HCT116 (cell line): Measurements from ENCODE around the gene RNF212. TPM values are rescaled to one million over a fixed set of nuclear protein-coding genes. Genes with fewer than 3 reads are reported as not detected.

ENCODE experiments used
- ATAC-seq: fragments of 200-7000 bp; cut with Tn5 transposase; 2 replicates; pipeline ENCODE4 v1.9.1; 2020; ENCODE audit warnings: mild to moderate bottlenecking, moderate library complexity
- BruUV-seq: library from RNA; stranded (reverse); fragments of 400-500 nt; replicated peaks from 2 replicates; lab custom pipeline; 2021; lab: Mats Ljungman, UMichigan
- CTCF ChIA-PET: fragments of 300-600 bp; sonication (Branson Sonifier 250); formaldehyde crosslinking; loops from one replicate; lab custom pipeline; 2021; ENCODE audit warnings: antibody characterized with exemption; lab: Charles Lee
- POLR2A ChIA-PET: fragments of 300-600, 350-600 bp; sonication (Branson Sonifier 250); formaldehyde crosslinking; loops from one replicate; lab custom pipeline; 2021; ENCODE audit warnings: antibody characterized with exemption; lab: Charles Lee
- RAD21 ChIA-PET, 2 experiments: fragments of 300-600 bp; sonication (Branson Sonifier 250); formaldehyde crosslinking; loops; one replicate each; lab custom pipeline; 2023; ENCODE audit warnings: low total read pairs in 2 of 2; ENCODE audit not compliant: uncharacterized antibody in 2 of 2, unreplicated experiment in 2 of 2, low non-redundant PET in 1 of 2; lab: Charles Lee
- DNase-seq: peaks from one replicate; pipeline ENCODE4 v3.0.0-alpha.2; 2010; ENCODE audit warnings: low read depth, low spot score
- H2AFZ ChIP-seq: fragments of 200-600 bp; shearing (Covaris generic), sonication (generic); 2 replicates; pipeline ENCODE4 v1.6.1; 2017; ENCODE audit warnings: low read depth, mixed run types, mixed read lengths, antibody characterized with exemption, low read length; ENCODE audit not compliant: poor library complexity, severe bottlenecking
- H3K27ac ChIP-seq: 2 replicates; pipeline ENCODE4 v1.5.1; 2012; ENCODE audit warnings: low read depth, low read length
- H3K27me3 ChIP-seq: fragments of 200-600 bp; sonication (generic); 2 replicates; pipeline ENCODE4 v1.6.1; 2016; ENCODE audit warnings: mixed run types, low read length, mixed read lengths; ENCODE audit not compliant: insufficient read depth
- H3K36me3 ChIP-seq, 2 experiments: fragments of 200-500 bp in 1 of 2; fragments of 200-600 bp in 1 of 2; sonication (Bioruptor generic) in 1 of 2; sonication (generic) in 1 of 2; 2 replicates each; pipeline versions ENCODE4 v1.5.1 to v1.6.1; 2014 to 2016; ENCODE audit warnings: low read length in 2 of 2, inconsistent platforms in 1 of 2, mixed read lengths in 1 of 2, mixed run types in 1 of 2; ENCODE audit not compliant: insufficient read depth in 2 of 2, control insufficient read depth in 1 of 2
- H3K4me1 ChIP-seq, 2 experiments: fragments of 200-600 bp in 1 of 2; sonication (generic) in 1 of 2; 2 replicates each; pipeline versions ENCODE4 v1.5.1 to v1.6.1; 2012 to 2017; ENCODE audit warnings: low read length in 2 of 2, inconsistent platforms in 1 of 2, mild to moderate bottlenecking in 1 of 2, mixed read lengths in 1 of 2, mixed run types in 1 of 2, moderate library complexity in 1 of 2; ENCODE audit not compliant: insufficient read depth in 2 of 2, control insufficient read depth in 1 of 2
- H3K4me2 ChIP-seq: fragments of 200-600 bp; sonication (generic); 2 replicates; pipeline ENCODE4 v1.6.1; 2017; ENCODE audit warnings: mixed run types, low read length, mixed read lengths
- H3K4me3 ChIP-seq, 2 experiments: fragments of 200-600 bp in 1 of 2; sonication (generic) in 1 of 2; replicated peaks in 1 of 2; 2 replicates each; pipeline ENCODE4 v1.5.1; 2011 to 2016; ENCODE audit warnings: low read length in 2 of 2, control low read depth in 1 of 2, low read depth in 1 of 2, mild to moderate bottlenecking in 1 of 2, mixed read lengths in 1 of 2, mixed run types in 1 of 2
- H3K79me2 ChIP-seq: fragments of 200-600 bp; sonication (generic); 2 replicates; pipeline ENCODE4 v1.6.1; 2017; ENCODE audit warnings: mild to moderate bottlenecking, mixed run types, low read length, moderate library complexity, mixed read lengths; ENCODE audit not compliant: insufficient read depth
- H3K9ac ChIP-seq: fragments of 200-600 bp; sonication (generic); 2 replicates; pipeline ENCODE4 v1.6.1; 2016; ENCODE audit warnings: low read length, mixed read lengths
- H3K9me2 ChIP-seq: fragments of 200-600 bp; sonication (generic), shearing (Covaris generic); 2 replicates; pipeline ENCODE4 v1.6.1; 2017; ENCODE audit warnings: mixed run types, mild to moderate bottlenecking, moderate library complexity; ENCODE audit not compliant: insufficient read depth
- H3K9me3 ChIP-seq, 2 experiments: fragments of 200-500 bp in 1 of 2; fragments of 200-600 bp in 1 of 2; sonication (Bioruptor generic) in 1 of 2; sonication (generic) in 1 of 2; 2 replicates each; pipeline ENCODE4 v1.6.1; 2014 to 2017; ENCODE audit warnings: low read length in 2 of 2, mixed read lengths in 2 of 2, inconsistent platforms in 1 of 2, low read depth in 1 of 2, mild to moderate bottlenecking in 1 of 2, mixed run types in 1 of 2, moderate library complexity in 1 of 2; ENCODE audit not compliant: control insufficient read depth in 1 of 2, insufficient read depth in 1 of 2
- H4K20me1 ChIP-seq: fragments of 200-600 bp; sonication (generic), shearing (Covaris generic); 2 replicates; pipeline ENCODE4 v1.6.1; 2017; ENCODE audit warnings: mixed run types, mild to moderate bottlenecking, moderate library complexity; ENCODE audit not compliant: insufficient read depth
- CBX3 ChIP-seq: IDR thresholded peaks from 2 replicates; pipeline ENCODE4 v1.6.1; 2012; ENCODE audit warnings: low read depth
- CEBPB ChIP-seq: IDR thresholded peaks from 2 replicates; pipeline ENCODE4 v1.6.1; 2012; ENCODE audit warnings: low read depth
- EZH2 ChIP-seq: fragments of 200-600 bp; sonication (generic); IDR thresholded peaks from 2 replicates; pipeline ENCODE4 v1.6.1; 2017; ENCODE audit warnings: antibody characterized with exemption, mixed run types
- JUND ChIP-seq: IDR thresholded peaks from 2 replicates; pipeline ENCODE4 v1.6.1; 2012
- POLR2A ChIP-seq: IDR thresholded peaks from 2 replicates; pipeline ENCODE4 v1.7.0; 2011; ENCODE audit warnings: borderline replicate concordance; ENCODE audit not compliant: insufficient read depth, insufficient read length; ENCODE audit errors: extremely low read depth
- POLR2AphosphoS5 ChIP-seq: IDR thresholded peaks from 2 replicates; pipeline ENCODE4 v1.6.1; 2011; ENCODE audit warnings: mild to moderate bottlenecking, low read depth, low read length, moderate library complexity
- SRF ChIP-seq: IDR thresholded peaks from 2 replicates; pipeline ENCODE4 v1.6.1; 2012; ENCODE audit warnings: low read depth
- TCF7L2 ChIP-seq: IDR thresholded peaks from 2 replicates; pipeline ENCODE4 v1.7.0; 2011; ENCODE audit warnings: borderline replicate concordance, inconsistent platforms; ENCODE audit not compliant: insufficient read depth, insufficient read length; ENCODE audit errors: extremely low read depth
- ZFX ChIP-seq: fragments of 450-650 bp; IDR thresholded peaks from 2 replicates; pipeline ENCODE4 v1.6.1; 2017
- ZNF274 ChIP-seq: fragments of 200-500 bp; sonication (Bioruptor generic); IDR thresholded peaks from 2 replicates; pipeline ENCODE4 v1.6.1; 2014; ENCODE audit warnings: mild to moderate bottlenecking, low read depth, low read length, inconsistent platforms
- intact Hi-C: fragments of 100-400 bp; cut with micrococcal nuclease; formaldehyde crosslinking; loops from 2 replicates; pipeline ENCODE4 v1.10.0; 2022
- total RNA-seq: library from RNA; stranded (reverse); gene quantifications from one replicate; pipeline ENCODE4 v1.2.1, GENCODE V29; 2021; ENCODE audit not compliant: unreplicated experiment
- TF ChIP-seq, protein P1 (sequence below): IDR thresholded peaks from 2 replicates; pipeline ENCODE4 v1.6.1; 2012; ENCODE audit warnings: low read depth
- TF ChIP-seq, protein P2 (sequence below), 3 experiments: fragments of 200-600 bp in 1 of 3; sonication (generic) in 1 of 3; IDR thresholded peaks in 2 of 3; conservative IDR thresholded peaks in 1 of 3; 2 replicates each; pipeline ENCODE4 v1.5.1; 2012 to 2017; ENCODE audit warnings: low read depth in 2 of 3, low read length in 2 of 3, antibody characterized with exemption in 1 of 3, borderline replicate concordance in 1 of 3, control low read depth in 1 of 3, mild to moderate bottlenecking in 1 of 3, mixed read lengths in 1 of 3, mixed run types in 1 of 3, moderate library complexity in 1 of 3; ENCODE audit not compliant: insufficient read depth in 1 of 3
- TF ChIP-seq, protein P3 (sequence below): IDR thresholded peaks from 2 replicates; pipeline ENCODE4 v1.6.1; 2012
- TF ChIP-seq, protein P4 (sequence below): IDR thresholded peaks from 2 replicates; pipeline ENCODE4 v1.6.1; 2012
- TF ChIP-seq, protein P5 (sequence below): IDR thresholded peaks from 2 replicates; pipeline ENCODE4 v1.6.1; 2011; ENCODE audit warnings: mild to moderate bottlenecking, low read length, moderate library complexity; ENCODE audit not compliant: insufficient replicate concordance; ENCODE audit errors: extremely low read depth

The RNF212 gene
- total RNA-seq, 1 experiment from 2014 or later, result not detected

DNA sequence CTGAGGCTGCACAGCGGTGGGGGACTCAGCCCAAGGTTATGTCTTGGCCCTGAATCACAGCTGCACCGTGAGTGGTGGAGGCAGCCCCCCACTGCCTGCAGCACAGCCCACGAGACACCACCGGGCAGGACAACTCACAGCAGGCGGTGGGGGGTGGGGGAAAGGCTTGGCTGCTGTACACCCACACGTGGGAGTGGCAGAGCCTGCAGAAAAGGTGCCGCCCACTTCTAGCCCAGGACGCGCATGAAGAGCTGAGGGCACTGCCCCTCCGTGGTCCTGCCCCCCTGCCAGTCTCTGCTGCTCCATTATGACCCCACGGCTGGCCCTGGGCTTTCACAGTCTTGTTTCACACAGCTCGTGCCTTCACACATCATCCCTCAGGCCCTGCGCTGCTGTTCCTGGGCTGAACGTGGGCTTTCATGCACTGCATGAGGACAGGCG lies 61.1 kb downstream of the RNF212 start:
- ATAC-seq (no peak), DNase-seq (no peak)
- H3K4me3 ChIP-seq, result no peak overlapping the region
- intact Hi-C loops, result no loop called here
- POLR2A ChIA-PET, result no interaction called here
- H3K9ac ChIP-seq, result no peak overlapping the region
- H3K9me2 ChIP-seq, result no peaks in the 10 kb centered on the region
- H3K4me1 ChIP-seq, result peaks cover 0 to 2% of the 10 kb centered on the region in 2 experiments; a peak in 1 of 4 replicates
- BruUV-seq, result no TSS peak
- no peak overlapping the region for H3K27ac ChIP-seq
- no peaks in the 10 kb centered on the region for H3K36me3 ChIP-seq
- no peak for TF ChIP-seq SRF
- TF ChIP-seq, protein P1, sequence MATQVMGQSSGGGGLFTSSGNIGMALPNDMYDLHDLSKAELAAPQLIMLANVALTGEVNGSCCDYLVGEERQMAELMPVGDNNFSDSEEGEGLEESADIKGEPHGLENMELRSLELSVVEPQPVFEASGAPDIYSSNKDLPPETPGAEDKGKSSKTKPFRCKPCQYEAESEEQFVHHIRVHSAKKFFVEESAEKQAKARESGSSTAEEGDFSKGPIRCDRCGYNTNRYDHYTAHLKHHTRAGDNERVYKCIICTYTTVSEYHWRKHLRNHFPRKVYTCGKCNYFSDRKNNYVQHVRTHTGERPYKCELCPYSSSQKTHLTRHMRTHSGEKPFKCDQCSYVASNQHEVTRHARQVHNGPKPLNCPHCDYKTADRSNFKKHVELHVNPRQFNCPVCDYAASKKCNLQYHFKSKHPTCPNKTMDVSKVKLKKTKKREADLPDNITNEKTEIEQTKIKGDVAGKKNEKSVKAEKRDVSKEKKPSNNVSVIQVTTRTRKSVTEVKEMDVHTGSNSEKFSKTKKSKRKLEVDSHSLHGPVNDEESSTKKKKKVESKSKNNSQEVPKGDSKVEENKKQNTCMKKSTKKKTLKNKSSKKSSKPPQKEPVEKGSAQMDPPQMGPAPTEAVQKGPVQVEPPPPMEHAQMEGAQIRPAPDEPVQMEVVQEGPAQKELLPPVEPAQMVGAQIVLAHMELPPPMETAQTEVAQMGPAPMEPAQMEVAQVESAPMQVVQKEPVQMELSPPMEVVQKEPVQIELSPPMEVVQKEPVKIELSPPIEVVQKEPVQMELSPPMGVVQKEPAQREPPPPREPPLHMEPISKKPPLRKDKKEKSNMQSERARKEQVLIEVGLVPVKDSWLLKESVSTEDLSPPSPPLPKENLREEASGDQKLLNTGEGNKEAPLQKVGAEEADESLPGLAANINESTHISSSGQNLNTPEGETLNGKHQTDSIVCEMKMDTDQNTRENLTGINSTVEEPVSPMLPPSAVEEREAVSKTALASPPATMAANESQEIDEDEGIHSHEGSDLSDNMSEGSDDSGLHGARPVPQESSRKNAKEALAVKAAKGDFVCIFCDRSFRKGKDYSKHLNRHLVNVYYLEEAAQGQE, result no peak
- no peak for TF ChIP-seq CBX3
- TF ChIP-seq JUND, result no peak
- TF ChIP-seq, protein P2, sequence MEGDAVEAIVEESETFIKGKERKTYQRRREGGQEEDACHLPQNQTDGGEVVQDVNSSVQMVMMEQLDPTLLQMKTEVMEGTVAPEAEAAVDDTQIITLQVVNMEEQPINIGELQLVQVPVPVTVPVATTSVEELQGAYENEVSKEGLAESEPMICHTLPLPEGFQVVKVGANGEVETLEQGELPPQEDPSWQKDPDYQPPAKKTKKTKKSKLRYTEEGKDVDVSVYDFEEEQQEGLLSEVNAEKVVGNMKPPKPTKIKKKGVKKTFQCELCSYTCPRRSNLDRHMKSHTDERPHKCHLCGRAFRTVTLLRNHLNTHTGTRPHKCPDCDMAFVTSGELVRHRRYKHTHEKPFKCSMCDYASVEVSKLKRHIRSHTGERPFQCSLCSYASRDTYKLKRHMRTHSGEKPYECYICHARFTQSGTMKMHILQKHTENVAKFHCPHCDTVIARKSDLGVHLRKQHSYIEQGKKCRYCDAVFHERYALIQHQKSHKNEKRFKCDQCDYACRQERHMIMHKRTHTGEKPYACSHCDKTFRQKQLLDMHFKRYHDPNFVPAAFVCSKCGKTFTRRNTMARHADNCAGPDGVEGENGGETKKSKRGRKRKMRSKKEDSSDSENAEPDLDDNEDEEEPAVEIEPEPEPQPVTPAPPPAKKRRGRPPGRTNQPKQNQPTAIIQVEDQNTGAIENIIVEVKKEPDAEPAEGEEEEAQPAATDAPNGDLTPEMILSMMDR (IDR thresholded peaks at IDR 0.05 in 2 of 3, conservative IDR thresholded peaks at IDR 0.05 in 1 of 3; ENCODE audit: borderline replicate concordance in 1 of 3, insufficient read depth in 1 of 3, low read depth in 2 of 3, low read length in 2 of 3), result no peak
- TF ChIP-seq EZH2, result no peak
- no peak for TF ChIP-seq POLR2A
- no peak for TF ChIP-seq TCF7L2
- TF ChIP-seq POLR2AphosphoS5, result no peak
- TF ChIP-seq, protein P3, sequence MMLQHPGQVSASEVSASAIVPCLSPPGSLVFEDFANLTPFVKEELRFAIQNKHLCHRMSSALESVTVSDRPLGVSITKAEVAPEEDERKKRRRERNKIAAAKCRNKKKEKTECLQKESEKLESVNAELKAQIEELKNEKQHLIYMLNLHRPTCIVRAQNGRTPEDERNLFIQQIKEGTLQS, result no peak
- TF ChIP-seq CEBPB, result no peak
- no peak for TF ChIP-seq ZFX
- TF ChIP-seq ZNF274, result no peak
- TF ChIP-seq, protein P4, sequence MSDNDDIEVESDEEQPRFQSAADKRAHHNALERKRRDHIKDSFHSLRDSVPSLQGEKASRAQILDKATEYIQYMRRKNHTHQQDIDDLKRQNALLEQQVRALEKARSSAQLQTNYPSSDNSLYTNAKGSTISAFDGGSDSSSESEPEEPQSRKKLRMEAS, result no peak
- TF ChIP-seq, protein P5, sequence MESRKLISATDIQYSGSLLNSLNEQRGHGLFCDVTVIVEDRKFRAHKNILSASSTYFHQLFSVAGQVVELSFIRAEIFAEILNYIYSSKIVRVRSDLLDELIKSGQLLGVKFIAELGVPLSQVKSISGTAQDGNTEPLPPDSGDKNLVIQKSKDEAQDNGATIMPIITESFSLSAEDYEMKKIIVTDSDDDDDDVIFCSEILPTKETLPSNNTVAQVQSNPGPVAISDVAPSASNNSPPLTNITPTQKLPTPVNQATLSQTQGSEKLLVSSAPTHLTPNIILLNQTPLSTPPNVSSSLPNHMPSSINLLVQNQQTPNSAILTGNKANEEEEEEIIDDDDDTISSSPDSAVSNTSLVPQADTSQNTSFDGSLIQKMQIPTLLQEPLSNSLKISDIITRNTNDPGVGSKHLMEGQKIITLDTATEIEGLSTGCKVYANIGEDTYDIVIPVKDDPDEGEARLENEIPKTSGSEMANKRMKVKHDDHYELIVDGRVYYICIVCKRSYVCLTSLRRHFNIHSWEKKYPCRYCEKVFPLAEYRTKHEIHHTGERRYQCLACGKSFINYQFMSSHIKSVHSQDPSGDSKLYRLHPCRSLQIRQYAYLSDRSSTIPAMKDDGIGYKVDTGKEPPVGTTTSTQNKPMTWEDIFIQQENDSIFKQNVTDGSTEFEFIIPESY, result no peak
- CTCF ChIA-PET, result no interaction called here
- peaks cover 15% of the 10 kb centered on the region for H3K27me3 ChIP-seq
- H3K79me2 ChIP-seq, result no peaks in the 10 kb centered on the region
- H4K20me1 ChIP-seq, result no peaks in the 10 kb centered on the region
- RAD21 ChIA-PET, result no interaction called here
- H3K9me3 ChIP-seq, result no peaks in the 10 kb centered on the region
- no peak overlapping the region for H3K4me2 ChIP-seq
- no peak overlapping the region for H2AFZ ChIP-seq
